Fibroblast of skin of back (primary cell): ENCODE data around the gene ZRANB3. TPM values are rescaled to one million over a fixed set of nuclear protein-coding genes. Genes with fewer than 3 reads are reported as not detected.
"Not testable (repeated sequence)": the region's sequence is repeated elsewhere in the genome, so short reads cannot be mapped to it uniquely, and the experiment has no call there.

Source experiments
- DNase-seq: peaks from one replicate; pipeline ENCODE4 v3.0.0-alpha.2; 2013
- polyA plus RNA-seq, 2 experiments: library from polyadenylated mRNA; unstranded; fragments of 120-200 nt; gene quantifications; one replicate each; pipeline ENCODE4 v1.2.1, GENCODE V29; 2013; ENCODE audit not compliant: insufficient read length in 2 of 2

Gene ZRANB3
- polyA plus RNA-seq (2013, experiment 1 of 2; ENCODE audit: insufficient read length): 4.6 TPM
- 3.9 TPM for polyA plus RNA-seq (2013, experiment 2 of 2; ENCODE audit: insufficient read length)

DNA sequence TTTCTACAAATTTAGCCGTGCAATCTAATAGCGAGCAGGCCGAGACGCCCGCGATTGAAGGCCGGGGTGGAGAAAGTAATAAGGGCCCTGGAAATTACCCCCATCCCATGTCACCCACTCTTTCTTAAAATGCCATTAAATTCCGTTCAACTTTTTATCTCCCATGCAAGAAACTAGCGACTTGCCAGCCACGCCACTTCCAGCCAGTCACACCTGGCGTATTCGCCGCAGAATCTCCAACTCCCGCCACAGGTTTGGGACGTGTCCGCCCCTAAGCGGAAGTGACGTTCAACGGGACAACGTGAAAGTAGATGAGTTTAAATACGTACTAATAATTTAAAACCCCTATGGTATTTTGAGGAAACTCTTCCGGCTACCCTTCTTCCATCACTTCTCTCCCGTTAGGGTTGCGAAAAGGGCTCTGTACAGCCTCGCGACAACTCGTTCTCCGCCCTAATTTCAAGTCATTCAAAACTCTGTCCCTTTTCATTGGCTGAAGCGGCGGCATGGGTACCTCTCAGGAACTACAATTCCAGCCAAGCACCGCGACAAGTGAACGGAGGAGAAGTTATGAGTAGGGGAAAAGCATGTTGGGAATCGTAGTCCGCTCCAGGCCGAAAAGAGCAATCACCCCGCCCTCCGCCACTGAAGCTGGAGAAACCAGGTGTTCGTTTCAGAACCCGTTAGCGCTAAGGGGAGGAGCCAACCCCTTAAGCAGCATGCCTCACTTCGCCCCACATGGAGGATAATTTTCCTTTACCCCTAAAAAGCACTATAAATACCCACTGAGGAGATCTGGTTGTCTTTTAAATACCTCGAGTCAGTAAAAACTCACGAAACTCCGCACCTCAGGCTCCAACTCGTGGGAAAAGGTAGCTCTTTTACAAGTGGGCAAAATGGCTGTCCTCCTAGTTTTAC lies at the start of gene ZRANB3:
TSS of gene ZRANB3 (minus strand) at position 906 of the 918 bp plus-strand sequence.
- DNase-seq: peak; percentile 99

GRCh38 chr2:135573620-135574019 lies 42.6 kb upstream of the ZRANB3 start:
- DNase-seq: no peak

DNA sequence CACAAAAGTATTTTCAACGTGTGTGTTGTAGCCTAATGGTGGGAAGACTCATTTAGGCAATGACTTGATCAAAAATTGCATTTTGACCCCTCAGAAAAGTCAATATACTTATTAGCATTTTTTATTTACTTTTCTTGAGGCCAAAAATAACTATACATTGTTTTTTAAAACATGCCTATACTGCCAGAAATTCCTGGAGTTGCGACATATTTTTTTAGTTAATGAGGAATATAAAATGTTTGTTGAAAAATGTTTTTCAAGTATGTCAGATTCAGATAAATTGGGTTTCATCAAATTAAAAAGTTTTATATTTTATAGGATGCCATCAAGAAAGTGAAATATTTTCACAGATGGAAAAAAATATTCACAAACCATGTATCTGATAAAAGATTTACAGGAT lies 39.9 kb upstream of the ZRANB3 start:
- DNase-seq: no peak

DNA sequence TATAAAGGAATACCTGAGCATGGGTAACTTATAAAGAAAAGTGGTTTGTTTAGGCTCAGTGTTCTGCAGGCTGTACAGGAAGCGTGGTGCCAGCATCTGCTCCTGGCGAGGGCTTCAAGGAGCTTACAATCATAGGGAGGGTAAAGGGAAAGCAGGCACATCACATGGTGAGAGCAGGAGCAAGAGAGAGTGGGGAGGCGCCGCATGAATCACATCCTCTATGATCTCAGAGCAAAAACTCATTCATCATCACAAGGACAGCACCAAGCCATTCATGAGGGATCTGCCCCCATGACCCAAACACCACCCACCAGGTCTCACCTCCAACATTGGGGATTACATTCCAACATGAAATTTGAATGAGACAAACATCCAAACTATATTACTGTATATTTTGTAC lies 32.8 kb upstream of the ZRANB3 start:
- DNase-seq: peak; percentile 25

- no peak for DNase-seq
Observed at GRCh38 chr2:135561925-135562324, 30.9 kb upstream of the ZRANB3 start.

GRCh38 chr2:135557530-135557929 lies 26.5 kb upstream of the ZRANB3 start:
- DNase-seq: no peak

GRCh38 chr2:135555311-135555710 lies 24.3 kb upstream of the ZRANB3 start:
- DNase-seq: no peak

GRCh38 chr2:135552887-135553286 lies 21.9 kb upstream of the ZRANB3 start:
- DNase-seq: no peak

- no peak for DNase-seq
Observed at GRCh38 chr2:135551356-135551755, 20.3 kb upstream of the ZRANB3 start.

GRCh38 chr2:135547311-135547710 lies 16.3 kb upstream of the ZRANB3 start:
- no peak for DNase-seq

GRCh38 chr2:135546436-135546835 lies 15.4 kb upstream of the ZRANB3 start:
- no peak for DNase-seq

GRCh38 chr2:135533545-135533944 lies 2.5 kb upstream of the ZRANB3 start:
- not testable (repeated sequence) for DNase-seq

DNA sequence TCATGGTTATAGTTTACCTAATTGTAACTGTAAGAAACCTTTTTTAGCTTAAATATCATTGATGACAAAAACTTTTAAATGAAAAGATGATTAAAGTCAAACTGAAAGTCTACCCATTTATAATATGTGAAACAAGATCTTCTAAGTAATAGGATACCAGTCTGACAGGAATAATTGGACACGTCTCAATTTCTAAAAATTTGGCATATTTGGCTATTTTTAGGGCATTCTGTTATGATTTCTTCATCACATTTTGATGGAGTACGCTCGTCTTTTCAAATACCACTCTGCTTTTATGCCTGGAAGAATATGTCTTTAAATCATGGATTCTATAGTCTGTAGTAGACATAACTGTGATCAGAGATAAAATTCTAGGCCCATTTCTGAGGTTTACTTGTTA lies 1.6 kb upstream of the ZRANB3 start:
- DNase-seq: peak; percentile 25

DNA sequence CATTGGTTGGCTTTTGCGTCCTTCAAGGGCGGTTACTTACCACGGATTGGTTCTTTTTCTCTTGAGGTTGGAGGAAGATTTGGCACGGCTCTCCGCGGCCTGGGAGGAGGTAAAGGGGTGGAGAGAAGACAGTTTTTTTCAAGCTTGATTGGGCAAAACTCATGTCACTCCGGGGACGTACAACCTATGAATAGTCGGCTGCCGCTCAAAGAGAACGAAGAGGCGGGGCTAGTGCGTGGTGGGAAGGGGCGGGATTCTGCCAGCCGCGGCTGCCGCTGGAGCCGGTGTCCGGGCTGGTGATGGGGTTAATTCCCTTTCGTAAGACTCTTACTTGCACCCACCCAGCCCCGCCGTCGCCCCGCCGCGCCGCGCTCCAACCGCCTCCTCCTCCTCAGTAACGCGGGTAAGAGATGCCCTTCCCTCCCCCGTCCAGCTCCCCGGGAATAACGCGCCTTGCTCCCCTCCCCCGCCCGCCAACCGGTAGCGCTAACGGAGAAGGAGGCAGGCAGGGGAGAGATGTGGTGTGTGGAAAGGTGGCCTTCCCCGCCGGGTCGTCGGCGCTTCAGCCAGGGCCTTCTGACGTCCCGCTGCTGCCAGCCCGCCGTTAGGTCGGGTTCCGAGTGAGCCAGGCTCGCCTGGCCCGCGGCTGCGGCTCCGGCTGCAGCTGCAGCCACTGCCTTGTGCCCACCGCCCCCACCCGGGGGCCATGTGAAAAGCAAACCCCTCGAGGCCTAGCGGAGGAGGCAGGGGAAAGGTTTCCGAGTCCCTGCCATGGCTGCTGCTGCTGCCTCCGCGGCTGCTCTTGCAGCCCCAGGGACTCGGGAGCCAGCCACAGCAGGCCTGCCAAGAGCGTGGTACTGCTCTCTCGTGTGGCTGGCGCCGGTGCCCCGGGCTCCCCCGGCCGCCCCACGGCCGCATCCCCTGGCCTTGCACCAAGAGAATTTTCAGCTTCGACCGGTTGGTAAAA lies 496 bp upstream of the ZRANB3 start, which contains the start of gene R3HDM1:
TSS of gene R3HDM1 (plus strand) at position 254 of the 967 bp plus-strand sequence. CDS start 73,362 bp downstream, outside the sequence.
- peak; percentile 100 for DNase-seq

DNA sequence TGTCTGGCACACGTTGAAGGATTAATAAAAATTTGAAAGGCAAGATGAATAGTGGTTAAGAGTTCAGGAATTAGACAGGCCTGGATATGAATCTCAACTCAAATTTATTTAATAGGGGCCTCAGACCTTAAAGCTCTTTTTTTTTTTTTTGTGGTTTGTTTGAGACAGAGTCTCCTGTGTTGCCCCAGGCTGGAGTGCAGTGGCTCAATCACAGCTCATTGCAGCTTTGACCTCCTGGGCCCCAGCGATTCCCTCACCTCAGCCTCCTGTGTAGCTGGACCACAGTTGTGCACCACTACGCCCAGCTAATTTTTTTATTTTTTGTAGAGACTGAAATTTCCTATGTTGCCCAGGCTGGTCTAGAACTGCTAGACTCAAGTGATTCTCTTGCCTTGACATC lies 3.0 kb downstream of the ZRANB3 start:
- no peak for DNase-seq

DNA sequence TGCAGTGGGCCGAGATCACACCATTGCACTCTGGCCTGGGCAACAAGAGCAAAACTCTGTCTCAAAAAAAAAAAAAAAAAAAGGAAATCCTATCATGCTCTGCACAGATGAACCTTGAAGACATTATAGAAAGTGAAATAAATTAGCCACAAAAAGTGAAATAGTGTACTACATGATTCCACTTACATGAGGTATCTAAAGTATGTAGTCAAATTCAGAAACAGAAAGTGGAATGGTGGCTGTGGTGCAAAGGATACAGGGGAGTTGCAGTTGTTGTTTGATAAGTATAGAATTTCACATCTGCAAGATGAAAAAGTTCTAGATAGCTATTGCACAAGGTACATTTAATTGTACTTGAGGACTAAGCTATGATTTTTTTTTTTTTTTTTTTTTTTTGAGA lies 5.2 kb downstream of the ZRANB3 start:
- DNase-seq: no peak

DNA sequence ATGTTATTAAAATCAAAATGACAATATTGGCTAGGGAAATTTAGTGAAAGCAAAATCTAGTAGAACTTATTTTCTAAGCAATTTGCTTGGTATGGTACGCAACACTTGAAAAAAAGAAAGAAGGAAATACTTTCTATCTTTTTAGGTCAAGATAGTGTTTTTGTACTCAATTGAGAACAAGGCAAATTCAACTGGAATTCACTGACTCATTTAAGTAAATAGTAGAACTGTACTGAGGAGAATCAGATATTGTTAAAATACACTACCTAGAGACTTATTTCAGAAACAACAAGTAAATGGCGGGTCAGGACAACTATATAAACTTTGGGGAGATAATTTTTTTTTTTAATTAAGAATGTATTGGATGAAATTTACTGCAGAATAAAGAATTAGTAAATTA lies 18.9 kb downstream of the ZRANB3 start:
- peak; percentile 33 for DNase-seq

DNA sequence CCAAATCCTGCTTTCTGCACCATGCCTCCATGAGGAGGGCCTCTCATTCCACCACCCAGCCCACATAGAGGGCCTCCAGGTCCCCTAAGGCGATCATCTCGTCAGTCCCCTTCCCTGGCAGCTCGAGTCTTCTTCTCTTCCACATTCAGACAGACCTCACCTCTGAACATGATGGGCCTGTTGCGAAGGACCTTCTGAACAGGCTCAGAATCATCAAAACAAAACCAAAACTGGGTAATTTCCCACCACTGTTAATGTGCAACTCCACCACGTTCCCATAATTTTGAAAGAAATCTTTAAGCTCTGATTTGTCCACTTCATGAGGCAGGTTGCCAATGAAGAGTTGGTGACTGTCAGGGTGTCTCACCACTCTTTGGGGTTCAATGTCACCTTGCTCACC lies 20.4 kb downstream of the ZRANB3 start:
- no peak for DNase-seq

DNA sequence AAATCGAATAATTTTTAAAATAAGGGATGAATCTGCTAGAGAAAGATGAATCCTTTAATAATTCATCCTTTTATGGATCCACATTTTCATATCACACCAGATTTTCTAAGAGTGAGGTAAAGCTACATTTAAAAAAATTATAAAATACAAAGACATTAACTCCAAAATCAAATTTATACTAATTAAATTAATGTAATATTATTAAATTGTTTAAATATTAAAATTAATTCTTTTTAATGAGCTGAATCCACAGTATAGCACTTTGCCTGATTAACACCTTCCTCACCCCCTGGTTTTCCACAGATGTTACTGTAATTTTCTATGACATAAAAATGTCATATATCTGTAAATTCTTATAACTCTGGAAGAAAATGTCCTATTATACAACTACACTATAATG lies 26.2 kb downstream of the ZRANB3 start:
- no peak for DNase-seq

- not testable (repeated sequence) for DNase-seq
Observed at GRCh38 chr2:135498588-135498987, 32.4 kb downstream of the ZRANB3 start.

GRCh38 chr2:135494917-135495316 lies 36.1 kb downstream of the ZRANB3 start:
- no peak for DNase-seq

DNA sequence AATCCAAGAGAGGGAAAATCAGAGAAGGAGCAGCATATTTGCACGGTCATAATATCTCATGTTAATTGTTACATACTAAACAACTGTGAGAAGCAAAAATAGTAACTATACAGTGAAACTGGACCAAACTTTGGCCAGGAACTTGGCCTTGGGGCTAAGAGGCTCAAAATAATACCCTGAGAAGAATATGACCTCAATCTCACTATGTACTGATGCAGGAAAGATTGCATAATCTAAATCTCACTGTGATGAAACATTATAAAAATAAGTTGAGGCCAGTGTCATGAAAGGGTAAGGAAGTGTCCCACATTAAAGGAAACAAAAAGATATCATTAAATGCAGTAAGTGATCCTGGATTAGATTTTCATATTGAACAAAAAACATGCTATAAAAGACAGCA lies 36.5 kb downstream of the ZRANB3 start:
- peak; percentile 13 for DNase-seq

DNA sequence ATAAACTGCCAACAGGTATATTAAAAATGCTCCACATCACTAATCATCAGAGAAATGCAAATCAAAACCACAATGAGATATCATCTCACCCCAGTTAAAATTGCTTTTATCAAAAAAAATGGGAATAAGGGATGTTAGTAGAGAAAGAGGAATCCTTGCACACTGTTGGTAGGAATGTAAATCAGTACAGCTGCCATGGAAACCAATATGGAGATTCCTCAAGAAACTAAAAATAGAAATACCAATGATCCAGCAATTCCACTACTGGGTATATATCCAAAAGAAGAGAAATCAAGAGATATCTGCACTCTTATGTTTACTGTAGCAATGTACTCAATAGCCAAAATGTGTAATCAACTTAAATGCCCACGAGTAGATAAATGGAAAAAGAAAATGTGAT lies 40.6 kb downstream of the ZRANB3 start:
- DNase-seq: peak; percentile 70
